Neural progenitor cell (in vitro differentiated cells): ENCODE results near the gene ZNF536.
A peak's percentile ranks its signal among the peaks of the same experiment; 100 is the strongest.

Experiments
- CTCF ChIP-seq: fragments of 200-600 bp; sonication (generic); IDR thresholded peaks from 2 replicates; pipeline ENCODE4 v1.5.1; 2017; ENCODE audit warnings: antibody characterized with exemption, mild to moderate bottlenecking
- EZH2 ChIP-seq: fragments of 200-600 bp; sonication (generic); IDR thresholded peaks from 2 replicates; pipeline ENCODE4 v1.6.1; 2017; ENCODE audit warnings: antibody characterized with exemption, mild to moderate bottlenecking, moderate library complexity
- EZH2phosphoT487 ChIP-seq: fragments of 200-600 bp; sonication (generic); IDR thresholded peaks from 2 replicates; pipeline ENCODE4 v1.6.1; 2017; ENCODE audit warnings: antibody characterized with exemption

DNA sequence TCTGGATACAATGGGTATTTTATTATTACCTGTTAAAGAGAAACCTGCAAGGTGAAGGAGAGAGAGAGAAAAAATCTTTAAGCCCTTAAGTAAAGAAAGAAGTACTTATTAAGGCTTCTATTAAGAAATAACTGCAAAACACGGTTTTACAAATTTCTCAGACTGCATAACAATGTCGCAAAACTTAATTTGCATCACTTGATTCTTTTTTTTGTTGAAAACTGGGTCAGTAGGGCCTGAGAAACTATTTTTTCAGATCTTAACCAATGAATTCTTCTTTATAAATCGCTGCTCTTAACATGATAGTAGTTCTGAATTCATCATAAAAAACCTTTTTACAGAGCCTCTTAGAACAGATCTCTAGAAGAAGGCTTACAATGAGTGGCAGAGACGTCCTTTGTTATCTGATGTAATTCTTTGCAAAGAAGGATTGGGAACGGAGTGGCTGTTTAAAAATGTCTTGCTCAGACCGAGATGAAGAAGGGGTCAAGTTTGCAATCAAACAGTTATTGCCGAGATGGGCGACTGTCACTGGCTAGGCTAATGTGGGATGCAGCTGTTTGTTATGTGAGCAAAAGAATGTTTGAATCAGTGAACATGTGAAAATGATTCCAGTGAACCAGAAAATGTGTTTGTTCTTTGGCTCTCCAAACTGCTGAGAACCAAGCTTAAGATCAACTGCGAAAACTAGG, 76.3 kb downstream of the ZNF536 start:
- TF ChIP-seq CTCF: no peak
- peak; percentile 31 for TF ChIP-seq EZH2
- no peak for TF ChIP-seq EZH2phosphoT487
